HG03135 (cell line): ENCODE measurements around the gene GOLGA6L10.
"Not testable (repeated sequence)": the region's sequence is repeated elsewhere in the genome, so short reads cannot be mapped to it uniquely, and the experiment has no call there.

Experiments
- ATAC-seq: cut with Tn5 transposase; IDR thresholded peaks from one replicate; pipeline ENCODE4 v1.9.1; 2021; ENCODE audit warnings: mild to moderate bottlenecking, moderate library complexity; ENCODE audit not compliant: unreplicated experiment

Gene GOLGA6L10

DNA sequence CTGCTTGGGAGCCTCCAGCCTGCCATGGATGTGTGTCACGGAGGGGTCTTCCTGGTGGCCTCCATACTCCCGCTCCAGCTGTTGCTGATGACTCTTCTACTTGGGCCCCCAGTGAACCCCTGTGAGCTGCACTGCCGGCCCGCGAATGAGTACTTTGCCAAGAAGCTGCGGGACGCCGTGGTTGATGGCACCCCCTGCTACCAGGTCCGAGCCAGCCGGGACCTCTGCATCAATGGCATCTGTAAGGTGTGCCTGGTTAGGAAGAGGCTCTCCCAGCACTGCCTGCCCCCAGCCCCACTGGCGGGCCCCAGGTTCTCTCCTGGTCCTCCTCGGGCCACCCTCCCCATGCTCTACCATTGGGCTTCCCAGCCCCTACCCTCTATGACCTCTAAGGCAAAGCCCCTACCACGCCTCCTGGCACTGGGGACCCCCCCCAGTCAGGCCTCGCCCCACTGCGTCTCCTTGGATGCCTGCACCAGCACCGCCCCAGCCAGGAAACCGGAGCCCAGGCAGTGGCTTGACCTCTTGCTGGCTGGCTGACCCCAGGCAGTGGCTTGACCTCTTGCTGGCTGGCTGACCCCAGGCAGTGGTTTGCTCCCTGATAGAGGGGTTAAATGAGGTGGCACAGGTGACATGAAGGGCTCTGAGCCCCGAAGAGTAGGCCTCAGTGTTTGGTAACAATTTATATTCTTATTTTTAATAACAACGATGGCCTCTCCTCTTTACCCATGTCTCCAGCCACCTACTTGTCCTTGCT lies 29.6 kb downstream of the GOLGA6L10 start:
- not testable (repeated sequence) for ATAC-seq

DNA sequence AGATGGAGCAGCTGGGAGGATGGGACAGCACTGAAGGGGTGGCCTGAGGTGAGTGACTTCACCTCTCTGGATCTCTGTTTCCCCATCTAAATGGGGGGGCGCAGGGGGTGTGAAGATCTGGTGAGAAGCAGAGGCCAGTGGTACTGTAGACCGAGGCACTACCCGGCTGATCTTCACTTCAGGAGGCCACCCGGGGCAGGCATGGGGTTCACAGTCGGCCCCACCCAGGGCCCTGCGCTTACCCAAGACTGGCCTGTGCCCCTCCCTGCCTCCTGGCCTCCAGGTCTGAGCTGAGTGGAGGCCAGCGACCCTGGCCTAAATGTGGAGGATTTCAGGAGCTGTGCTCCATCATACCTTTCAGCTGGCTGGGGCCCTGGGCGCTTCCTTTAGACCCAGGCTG lies 31.0 kb downstream of the GOLGA6L10 start:
- not testable (repeated sequence) for ATAC-seq

DNA sequence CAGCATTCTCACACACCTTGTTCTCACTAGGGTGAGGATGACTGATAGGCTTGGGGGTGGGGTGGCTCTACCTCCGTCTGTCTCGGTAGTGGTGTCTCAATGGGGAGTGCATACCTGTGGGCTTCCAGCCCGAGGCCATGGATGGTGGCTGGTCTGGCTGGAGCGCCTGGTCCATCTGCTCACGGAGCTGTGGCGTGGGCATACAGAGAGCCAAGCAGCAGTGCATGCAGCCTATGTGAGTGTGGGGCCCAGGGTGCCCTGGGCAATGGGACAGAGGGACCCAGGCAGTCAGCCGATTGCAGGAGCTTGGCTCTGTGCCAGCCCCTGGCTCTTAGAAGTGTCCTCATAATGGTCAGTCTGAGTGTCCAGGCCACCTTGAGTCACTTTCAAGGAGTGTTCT lies 31.8 kb downstream of the GOLGA6L10 start:
- ATAC-seq: not testable (repeated sequence)

DNA sequence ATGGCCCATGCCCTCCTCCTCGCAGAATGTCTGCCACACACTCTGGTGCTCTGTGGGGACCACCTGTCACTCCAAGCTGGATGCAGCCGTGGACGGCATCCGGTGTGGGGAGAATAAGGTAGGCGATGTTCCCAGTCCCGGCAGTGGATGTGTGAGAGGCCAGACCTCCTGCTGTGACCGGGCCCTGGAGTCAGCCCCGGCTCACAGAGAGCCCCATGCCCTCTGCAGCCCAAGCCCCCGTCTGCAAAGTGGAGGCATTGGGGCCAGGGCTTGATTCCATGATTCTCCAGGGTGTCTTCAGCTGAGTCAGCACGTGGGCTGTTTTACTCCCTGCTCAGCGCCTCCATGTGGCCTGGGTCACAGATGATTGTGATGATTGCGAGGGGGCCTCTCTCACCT lies 32.2 kb downstream of the GOLGA6L10 start:
- ATAC-seq: no peak

DNA sequence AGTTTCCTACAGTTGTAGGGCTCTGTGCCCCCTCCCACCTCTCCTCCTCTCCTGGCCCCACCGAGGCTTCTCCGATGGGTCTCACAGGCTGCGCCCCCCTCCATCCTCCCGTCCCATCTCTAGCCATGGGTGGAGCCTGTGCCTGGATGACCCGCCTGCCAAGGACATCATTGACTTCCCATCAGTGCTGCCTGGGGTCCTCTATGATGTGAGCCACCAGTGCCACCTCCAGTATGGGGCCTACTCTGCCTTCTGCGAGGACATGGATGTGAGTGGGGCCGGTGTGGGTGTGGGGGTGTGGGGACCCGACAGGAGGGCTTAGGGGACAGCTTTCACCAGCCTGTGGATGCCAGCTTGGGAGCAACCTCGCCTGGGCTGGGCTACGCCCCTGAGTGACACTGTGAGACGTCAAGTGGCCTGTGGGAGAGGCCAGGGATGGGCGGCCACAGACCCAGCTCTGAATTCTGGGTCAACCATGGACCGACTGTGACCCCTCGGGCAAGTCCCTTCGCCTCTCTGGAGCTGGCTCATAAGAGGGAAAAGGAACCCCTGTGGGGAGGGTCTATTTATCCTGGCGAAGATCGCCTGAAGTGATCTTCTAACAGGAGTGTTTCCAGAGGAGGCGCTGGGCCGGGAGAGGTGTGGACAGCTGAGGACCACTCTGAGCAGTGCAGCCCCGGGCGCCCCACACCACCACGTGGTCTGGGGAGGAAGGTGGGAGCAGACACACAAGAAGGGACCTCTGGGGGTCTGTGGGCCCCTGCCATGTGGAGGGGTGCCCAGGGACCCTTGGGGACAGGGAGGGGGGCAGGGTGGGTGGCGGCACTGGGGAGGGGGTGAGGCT lies 32.8 kb downstream of the GOLGA6L10 start:
- ATAC-seq: not testable (repeated sequence)

DNA sequence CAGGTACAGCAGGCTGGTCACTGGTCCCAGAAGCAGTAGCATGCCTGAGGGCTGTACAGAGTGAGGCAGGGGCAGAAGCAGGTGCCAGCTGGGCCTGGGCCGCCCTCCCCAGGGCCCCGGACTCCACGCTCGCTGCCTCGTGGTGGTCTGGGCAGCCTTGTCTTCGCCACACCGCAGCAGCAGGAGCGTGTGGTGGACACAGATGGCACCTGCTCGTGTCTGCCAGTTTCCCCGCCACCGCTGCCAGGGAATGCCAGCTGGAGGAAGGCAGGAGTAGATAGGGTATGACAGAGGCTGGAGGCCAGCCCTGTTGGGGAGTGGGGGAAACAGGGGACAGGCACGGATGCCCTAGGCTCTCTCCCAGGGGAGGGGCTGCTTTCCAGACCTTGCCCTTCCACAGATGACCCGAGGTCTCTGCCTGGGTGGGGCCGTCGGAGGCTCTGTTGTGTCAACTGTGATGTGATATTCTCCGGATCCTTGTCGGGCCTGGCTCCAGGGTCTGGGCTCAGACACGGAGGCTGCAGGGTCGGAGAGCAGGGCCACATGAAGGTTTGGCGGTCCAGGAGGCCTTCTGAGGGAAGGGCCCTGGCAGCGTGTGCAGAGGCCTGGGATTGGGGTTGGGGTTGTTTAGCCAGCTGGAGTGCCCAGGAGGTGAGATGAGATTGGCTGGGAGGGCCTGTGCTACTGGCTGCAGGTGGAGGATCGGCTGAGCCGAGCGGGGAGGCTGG lies 33.6 kb downstream of the GOLGA6L10 start:
- ATAC-seq: no peak

DNA sequence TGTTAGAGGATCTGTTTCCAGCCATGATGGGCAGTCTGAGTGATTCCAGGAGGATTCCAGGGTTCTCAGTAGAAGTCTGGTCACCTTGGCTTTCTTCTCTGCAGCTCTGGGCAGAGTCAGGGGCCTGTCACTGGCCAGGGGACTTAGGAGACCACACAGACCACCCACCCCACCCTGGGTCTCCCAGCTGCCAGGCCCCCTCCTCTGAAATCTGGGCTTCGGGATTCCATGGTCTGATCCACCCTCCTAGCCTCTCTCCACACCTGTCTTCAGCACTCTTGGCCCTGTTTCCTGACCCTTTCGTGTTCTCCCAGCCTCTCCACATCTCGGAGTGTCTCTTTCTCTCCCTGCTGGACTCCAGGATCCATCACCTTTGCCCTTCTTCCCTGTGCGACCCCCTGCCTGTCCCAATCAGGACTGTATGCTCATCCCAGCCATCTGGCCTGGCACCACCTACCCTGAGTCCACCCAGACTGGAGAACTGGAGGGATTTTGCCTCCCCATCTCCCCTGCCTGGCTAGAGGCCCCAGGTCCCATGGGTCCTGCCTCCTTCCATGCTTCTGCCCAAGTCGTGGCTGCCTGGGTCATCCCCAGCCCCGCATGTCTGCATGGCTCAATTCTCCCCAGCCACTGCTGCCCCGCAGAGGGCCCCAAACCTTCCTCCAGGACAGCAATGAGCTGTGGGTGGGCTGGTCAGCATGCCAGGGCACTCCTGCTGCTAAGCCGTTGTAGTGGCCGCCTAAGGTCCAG lies 34.3 kb downstream of the GOLGA6L10 start:
- no peak for ATAC-seq

DNA sequence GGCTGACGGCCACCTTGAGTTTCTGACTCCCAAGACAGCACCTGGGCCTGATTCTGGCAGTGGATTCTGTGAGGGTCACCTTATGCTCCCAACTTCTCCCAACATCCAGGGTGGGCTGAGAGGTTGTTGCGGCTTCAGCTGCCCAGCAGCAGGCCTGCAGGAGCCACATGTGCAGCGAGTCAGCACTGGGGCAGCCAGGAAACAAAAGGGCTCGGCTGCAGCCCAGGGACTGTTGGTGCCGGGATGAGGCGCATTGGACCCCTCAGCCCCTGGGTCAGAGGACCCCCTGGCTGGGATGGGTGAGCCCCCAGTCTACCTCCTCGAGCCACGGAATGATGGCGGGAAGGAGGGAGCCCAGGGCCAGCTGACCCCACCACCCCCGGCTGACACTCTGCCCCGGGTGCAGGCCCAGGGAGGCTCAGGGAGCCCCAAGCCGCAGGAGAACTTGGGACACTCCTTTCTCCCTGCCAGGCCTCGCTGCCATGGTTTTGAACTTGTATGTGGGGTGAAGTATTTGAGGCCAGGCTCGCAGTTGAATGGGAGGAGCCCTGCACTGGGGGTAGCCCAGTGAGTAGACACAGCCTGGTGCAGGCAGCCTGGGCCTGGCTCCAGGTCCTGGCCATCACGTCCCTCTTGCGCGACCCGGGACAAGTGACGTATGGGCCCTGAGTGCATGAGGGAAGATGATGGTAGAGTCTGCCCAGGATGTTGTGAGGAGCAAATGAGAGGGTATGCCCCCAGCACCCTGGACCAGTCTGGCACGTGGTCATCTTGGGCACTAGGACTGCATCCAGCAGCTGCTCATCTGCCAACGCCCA lies 35.1 kb downstream of the GOLGA6L10 start:
- not testable (repeated sequence) for ATAC-seq

DNA sequence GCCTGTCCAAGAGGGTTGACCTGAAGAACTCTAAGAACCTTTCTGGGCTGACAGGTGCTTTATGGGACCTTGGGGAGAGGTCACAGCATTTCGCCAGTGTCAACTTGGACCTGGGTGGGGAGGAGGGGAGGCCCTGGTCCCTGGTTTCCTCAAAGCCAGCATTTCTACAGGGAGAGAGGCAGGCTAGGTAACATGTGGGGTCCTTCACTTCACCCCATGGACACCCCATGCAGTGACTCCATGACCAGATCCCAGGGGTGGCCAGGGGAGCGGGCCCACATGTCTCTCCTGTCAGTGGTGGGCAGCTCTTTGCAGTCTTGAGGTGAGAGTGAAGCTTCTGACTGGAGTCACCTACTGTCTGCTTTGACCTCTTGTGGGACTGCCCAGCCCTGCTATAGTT lies 35.8 kb downstream of the GOLGA6L10 start:
- ATAC-seq: no peak

DNA sequence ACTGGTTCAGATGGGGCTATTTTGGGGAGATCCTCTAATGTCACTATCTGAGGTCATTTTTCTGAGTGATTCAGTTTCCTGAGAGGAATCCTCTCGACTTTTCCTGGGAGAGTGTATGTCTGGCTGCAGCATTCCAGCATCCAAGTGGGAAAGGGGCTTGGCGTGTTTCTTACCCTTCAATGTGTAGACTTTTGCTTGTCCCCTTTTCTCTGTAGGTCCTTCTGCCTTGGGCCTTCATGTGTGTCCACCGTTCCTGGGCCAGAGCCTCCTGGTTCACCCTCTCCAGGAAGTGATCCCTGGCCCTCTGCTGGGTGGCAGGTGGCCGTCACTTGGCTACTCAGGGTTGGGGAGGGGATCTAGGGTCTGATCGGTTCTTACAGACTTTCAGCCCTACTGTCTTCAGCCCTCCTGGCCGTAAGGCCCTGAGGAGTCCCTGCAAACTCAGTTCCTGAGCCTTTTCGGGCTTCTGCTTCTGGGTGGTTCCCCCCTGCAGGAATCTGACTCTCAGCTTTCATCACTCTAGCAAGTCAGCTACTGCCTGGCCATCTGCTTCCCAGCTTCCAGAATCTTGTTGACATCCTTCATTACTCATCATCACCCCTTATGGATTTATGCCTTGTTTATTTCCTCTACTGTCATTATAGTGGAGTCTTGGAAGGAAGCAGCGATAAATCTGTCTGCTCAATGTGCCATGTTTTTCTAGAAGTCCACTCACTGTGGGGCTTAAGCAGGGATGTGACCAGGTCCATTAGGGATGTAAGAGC lies 36.5 kb downstream of the GOLGA6L10 start:
- no peak for ATAC-seq

DNA sequence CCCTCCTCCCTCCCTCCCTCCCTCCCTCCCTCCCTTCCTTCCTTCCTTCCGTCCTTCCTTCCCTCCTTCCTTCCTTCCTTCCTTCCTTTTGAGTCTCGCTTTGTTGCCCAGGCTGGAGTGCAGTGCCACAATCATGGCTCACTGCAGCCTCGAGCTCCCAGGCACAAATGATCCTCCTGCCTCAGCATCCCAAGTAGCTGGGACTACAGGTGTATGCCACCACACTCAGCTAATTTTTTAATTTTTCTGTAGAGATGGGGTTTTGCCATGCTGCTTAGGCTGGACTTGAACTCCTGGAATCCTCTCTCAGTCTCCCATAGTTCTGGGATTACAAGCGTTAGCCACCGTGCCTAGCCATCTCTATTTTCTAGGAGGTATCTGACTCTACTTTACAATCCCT lies 38.0 kb downstream of the GOLGA6L10 start:
- not testable (repeated sequence) for ATAC-seq

DNA sequence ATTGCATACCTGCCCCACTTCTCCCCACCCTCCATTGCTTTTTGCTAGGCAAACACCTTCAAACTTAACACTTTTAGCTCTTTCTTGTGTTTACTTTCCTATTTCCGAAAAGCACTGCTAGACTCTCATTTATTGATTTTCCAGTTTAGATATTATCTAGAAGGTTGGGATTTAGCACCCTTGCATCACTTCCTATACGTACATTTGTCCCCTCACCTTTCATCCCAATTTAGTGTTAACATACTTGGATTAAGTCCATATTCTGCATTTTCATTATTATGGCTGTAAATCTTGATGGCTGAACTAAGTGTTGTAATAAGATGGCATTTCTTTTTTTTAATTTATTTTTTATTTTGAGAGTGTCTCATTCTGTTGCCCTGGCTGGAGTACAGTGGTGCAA lies 39.5 kb downstream of the GOLGA6L10 start:
- ATAC-seq: no peak

DNA sequence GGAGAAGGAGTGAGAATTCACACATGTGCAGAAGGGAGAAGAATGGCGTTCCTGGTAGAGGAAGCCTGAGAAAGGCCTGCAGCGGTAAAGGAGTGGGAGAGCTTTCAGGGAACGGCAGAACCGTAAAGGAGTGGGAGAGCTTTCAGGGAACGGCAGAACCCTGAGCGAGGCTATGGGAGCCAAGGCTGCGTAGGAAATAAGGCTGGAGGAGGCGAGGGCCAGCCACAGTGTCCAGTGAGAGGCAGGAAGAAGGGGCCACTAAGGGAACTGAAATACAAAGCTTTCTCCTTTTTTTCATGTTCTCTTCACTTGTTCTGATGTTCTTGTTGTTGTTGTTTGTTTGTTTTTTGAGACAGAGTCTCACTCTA lies 41.6 kb downstream of the GOLGA6L10 start:
- no peak for ATAC-seq

DNA sequence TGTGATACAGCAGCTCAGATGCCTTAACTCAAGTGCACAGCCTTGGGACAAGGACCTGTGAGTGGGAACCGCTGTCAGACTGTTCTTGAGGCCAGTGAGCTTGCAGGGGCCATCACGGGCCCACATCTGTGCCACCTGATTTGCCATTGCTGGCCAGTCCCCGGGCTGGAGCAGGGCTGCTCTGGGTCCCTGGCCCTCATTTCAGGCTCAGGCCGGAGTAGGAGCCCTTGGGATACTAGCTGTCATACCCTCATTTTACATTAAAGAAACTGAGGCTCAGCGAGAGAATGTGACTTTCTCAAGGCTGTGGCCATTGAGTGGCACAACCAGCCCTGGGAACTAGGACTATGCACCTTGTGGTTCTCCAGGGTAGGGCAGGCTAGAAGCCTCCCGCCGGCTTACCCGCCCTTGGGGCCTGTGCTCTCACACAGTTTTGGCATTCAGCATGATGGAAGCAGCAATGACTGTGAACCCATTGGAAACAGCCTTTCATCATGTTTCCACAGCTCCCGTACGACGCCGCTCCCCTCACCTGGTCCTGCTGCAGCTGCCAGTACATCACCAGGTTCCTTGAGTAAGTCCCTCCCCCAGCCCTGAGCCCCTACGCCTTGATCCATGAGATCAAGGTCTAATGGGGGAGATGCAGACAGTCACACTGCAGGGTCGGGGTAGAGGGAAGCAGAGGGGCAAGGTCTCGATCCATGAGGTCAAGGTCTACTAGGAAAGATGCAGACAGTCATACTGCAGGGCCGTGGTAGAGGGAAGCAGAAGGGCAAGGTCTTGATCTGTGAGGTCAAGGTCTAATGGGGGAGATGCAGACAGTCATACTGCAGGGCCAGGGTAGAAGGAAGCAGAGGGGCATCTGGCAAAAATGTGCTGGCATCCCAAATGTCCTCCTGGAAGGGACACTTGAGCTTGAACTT lies 42.2 kb downstream of the GOLGA6L10 start:
- no peak for ATAC-seq

DNA sequence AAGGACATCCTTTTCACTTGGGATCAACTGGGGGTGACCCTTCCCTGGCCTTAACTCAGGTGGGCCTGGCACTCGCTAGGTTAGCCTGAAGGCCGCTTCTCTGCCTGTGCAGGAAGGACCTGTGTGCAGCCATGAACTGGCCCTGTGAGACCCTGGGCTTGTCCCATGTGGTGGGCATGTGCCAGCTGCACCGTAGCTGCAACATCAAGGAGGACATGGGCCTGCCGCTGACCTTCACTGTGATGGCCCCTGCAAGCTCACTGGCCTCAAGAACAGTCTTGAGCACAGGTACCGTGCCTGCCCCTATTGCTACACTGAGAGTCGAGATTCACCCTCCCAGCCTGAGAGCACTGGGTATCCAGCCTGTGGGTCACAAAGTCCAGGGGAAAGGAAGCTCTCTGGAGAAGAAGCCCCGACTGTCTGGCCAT lies 43.6 kb downstream of the GOLGA6L10 start:
- ATAC-seq: no peak

DNA sequence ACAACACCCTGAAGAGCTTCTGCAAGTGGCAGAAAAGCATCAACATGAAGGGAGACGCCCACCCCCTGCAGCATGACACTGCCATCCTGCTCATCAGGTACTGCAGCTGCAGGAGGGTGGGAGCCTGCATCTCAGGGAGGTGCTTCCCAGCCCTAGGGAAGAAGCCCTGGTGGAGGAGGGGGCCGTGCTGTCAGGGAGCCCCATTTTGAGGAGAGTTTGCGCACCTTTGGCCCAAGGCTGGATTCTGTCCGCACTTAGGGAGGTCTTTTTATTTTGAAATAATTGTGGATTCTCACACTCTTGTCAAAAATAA lies 44.5 kb downstream of the GOLGA6L10 start:
- no peak for ATAC-seq

DNA sequence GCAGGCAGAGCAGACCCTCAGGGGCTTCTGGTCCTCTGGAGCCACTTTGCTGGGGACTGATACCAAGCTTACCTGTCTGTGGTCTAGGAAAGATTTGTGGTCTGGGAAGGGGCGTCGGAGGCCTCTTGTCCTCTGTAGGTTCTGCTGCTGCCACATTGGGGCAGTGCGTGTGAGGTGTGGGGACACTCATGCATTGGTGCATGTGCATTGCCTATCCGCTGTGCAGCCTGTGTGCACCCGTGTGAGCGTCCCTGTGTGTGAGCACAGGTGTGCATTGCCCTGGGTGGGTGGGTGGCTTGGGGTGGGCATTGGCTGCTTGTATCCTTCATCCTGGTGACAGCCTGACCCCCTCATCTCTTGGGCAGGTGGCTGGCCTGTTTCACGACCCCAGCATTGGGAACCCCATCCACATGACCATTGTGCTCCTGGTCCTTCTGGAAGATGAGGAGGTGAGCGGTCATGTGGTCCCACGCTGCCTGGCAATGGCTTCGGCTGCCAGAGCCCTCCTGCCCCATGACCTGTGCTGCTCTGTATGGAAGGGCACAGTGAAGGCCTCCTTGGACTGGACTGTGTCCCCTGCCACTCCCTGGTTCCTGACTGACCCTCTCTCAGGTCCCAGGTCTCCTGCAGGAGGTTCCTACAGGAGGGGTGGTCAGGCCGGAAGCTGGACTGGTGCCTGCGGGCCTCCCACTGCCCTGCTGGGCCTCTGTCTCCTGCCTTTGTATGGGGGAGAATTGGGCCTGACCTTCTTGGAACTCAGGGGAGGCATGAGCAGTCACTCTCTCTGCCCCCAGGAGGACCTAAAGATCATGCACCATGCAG lies 45.1 kb downstream of the GOLGA6L10 start:
- no peak for ATAC-seq
